K562 (cell line): Measurements from ENCODE around the gene OSGEP. TPM values are rescaled to one million over a fixed set of nuclear protein-coding genes. Genes with fewer than 3 reads are reported as not detected.

Experiments
- ATAC-seq: fragments of 200-7000 bp; cut with Tn5 transposase; 3 replicates; pipeline ENCODE4 v1.9.1; 2020; ENCODE audit warnings: moderate library complexity
- Bru-seq: library from RNA; stranded (reverse); fragments of 400-500 nt; gene quantifications from one replicate; lab custom pipeline; 2021; lab: Mats Ljungman, UMichigan
- BruChase-seq, 2 experiments: library from RNA; stranded (reverse); fragments of 400-500 nt; gene quantifications; one replicate each; lab custom pipeline; 2021; lab: Mats Ljungman, UMichigan
- BruUV-seq: library from RNA; stranded (reverse); fragments of 400-500 nt; replicated peaks from 2 replicates; lab custom pipeline; 2021; lab: Mats Ljungman, UMichigan
- CTCF ChIA-PET: fragments of 300-600 bp; formaldehyde crosslinking; extraction: SDS; loops from one replicate; lab custom pipeline; 2021; ENCODE audit warnings: low intra/inter-chr PET ratio; lab: Yijun Ruan, JAX
- POLR2A ChIA-PET: fragments of 300-600, 350-650 bp; sonication (Branson Sonifier 250); formaldehyde crosslinking; extraction: SDS; loops from one replicate; lab custom pipeline; 2021; ENCODE audit warnings: antibody characterized with exemption, inconsistent platforms; lab: Yijun Ruan, JAX
- DNase-seq, 4 experiments: peaks; one replicate each; pipeline versions ENCODE4 v3.0.0 to v3.0.0-alpha.2; 2011 to 2018; ENCODE audit warnings: low spot score in 3 of 4, mixed read lengths in 3 of 4; ENCODE audit errors: extremely low read depth in 1 of 4
- FAIRE-seq: peaks from 2 replicates; lab custom pipeline; 2011; peaks lifted over from hg19 to GRCh38; lab: Jason Lieb, UNC
- H2AFZ ChIP-seq: 2 replicates; pipeline ENCODE4 v1.6.0; 2011; ENCODE audit warnings: low read depth, low read length, control low read depth, inconsistent platforms
- H3K27ac ChIP-seq: fragments of 200-600 bp; 3 replicates; pipeline ENCODE4 v1.8.0; 2011; ENCODE audit warnings: low read depth, mild to moderate bottlenecking, control low read depth, inconsistent platforms, low read length, moderate library complexity, mixed read lengths; ENCODE audit errors: extremely low read depth
- H3K27me3 ChIP-seq, 2 experiments: fragments of 300-600 bp in 1 of 2; 2 replicates in 1 of 2; 3 replicates in 1 of 2; pipeline versions ENCODE4 v1.6.0 to v1.8.0; 2011; ENCODE audit warnings: inconsistent platforms in 2 of 2, low read length in 2 of 2, mild to moderate bottlenecking in 1 of 2, mixed read lengths in 1 of 2, moderate library complexity in 1 of 2; ENCODE audit not compliant: control insufficient read depth in 2 of 2, insufficient read depth in 2 of 2
- H3K36me3 ChIP-seq: fragments of 300-600 bp; 3 replicates; pipeline ENCODE4 v1.8.0; 2011; ENCODE audit warnings: mild to moderate bottlenecking, low read length, inconsistent platforms; ENCODE audit not compliant: control insufficient read depth, insufficient read depth
- H3K4me1 ChIP-seq, 2 experiments: fragments of 200-600 bp in 1 of 2; replicated peaks in 1 of 2; 2 replicates in 1 of 2; 3 replicates in 1 of 2; pipeline versions ENCODE4 v1.5.1 to v1.8.0; 2011; ENCODE audit warnings: inconsistent platforms in 2 of 2, low read length in 2 of 2, mild to moderate bottlenecking in 1 of 2, mixed read lengths in 1 of 2, moderate library complexity in 1 of 2; ENCODE audit not compliant: control insufficient read depth in 2 of 2, insufficient read depth in 2 of 2
- H3K4me2 ChIP-seq: 2 replicates; pipeline ENCODE4 v1.6.1; 2011; ENCODE audit warnings: low read length, control low read depth, inconsistent platforms, mixed read lengths; ENCODE audit not compliant: insufficient read depth
- H3K4me3 ChIP-seq: fragments of 200-600 bp; sonication (generic), shearing (Covaris generic); 2 replicates; pipeline ENCODE4 v1.5.1; 2016; ENCODE audit warnings: control low read depth, inconsistent platforms
- H3K79me2 ChIP-seq: fragments of 200-600 bp; 3 replicates; pipeline ENCODE4 v1.8.0; 2011; ENCODE audit warnings: low read length, inconsistent platforms; ENCODE audit not compliant: control insufficient read depth, insufficient read depth
- H3K9ac ChIP-seq, 2 experiments: 2 replicates each; pipeline versions ENCODE4 v1.6.0 to v1.6.1; 2011; ENCODE audit warnings: low read depth in 2 of 2, low read length in 2 of 2, control low read depth in 1 of 2, inconsistent platforms in 1 of 2, mild to moderate bottlenecking in 1 of 2, mixed read lengths in 1 of 2; ENCODE audit not compliant: insufficient read depth in 1 of 2
- H3K9me1 ChIP-seq: one replicate; pipeline ENCODE4 v1.6.0; 2011; ENCODE audit warnings: inconsistent platforms, mild to moderate bottlenecking, low read length, moderate library complexity; ENCODE audit not compliant: control insufficient read depth, insufficient read depth
- H3K9me3 ChIP-seq: replicated peaks from 2 replicates; pipeline ENCODE4 v1.5.1; 2011; ENCODE audit warnings: low read depth, low read length, inconsistent platforms; ENCODE audit not compliant: control insufficient read depth, insufficient read depth
- H4K20me1 ChIP-seq: replicated peaks from 2 replicates; pipeline ENCODE4 v1.6.1; 2011; ENCODE audit warnings: low read length, inconsistent platforms, mixed read lengths; ENCODE audit not compliant: control insufficient read depth, insufficient read depth
- BCL6 ChIP-seq: fragments of 250-450 bp; sonication (Bioruptor Pico); IDR thresholded peaks from 2 replicates; pipeline ENCODE4 v1.4.0; 2020
- BHLHE40 ChIP-seq: IDR thresholded peaks from 2 replicates; pipeline ENCODE4 v1.6.1; 2011; ENCODE audit warnings: low read length, improper control_type of control experiment
- JUNB ChIP-seq: fragments of 450-650 bp; formaldehyde crosslinking; conservative IDR thresholded peaks from 2 replicates; pipeline ENCODE4 v1.4.0; 2020; ENCODE audit warnings: mild to moderate bottlenecking
- JUND ChIP-seq, 2 experiments: IDR thresholded peaks; 2 replicates in 1 of 2; 3 replicates in 1 of 2; pipeline ENCODE4 v1.6.1; 2011; ENCODE audit warnings: borderline replicate concordance in 2 of 2, low read depth in 2 of 2, low read length in 2 of 2, improper control_type of control experiment in 1 of 2, missing biosample characterization in 1 of 2, missing genetic modification characterization in 1 of 2, missing genetic modification reagents in 1 of 2
- SMAD4 ChIP-seq: fragments of 250-450 bp; sonication (Bioruptor Pico); conservative IDR thresholded peaks from 2 replicates; pipeline ENCODE4 v1.8.0; 2021; ENCODE audit warnings: inconsistent platforms, mild to moderate bottlenecking, moderate library complexity
- SMC3 ChIP-seq: conservative IDR thresholded peaks from 2 replicates; pipeline ENCODE4 v1.6.1; 2011; ENCODE audit warnings: low read depth, low read length, improper control_type of control experiment; ENCODE audit not compliant: insufficient read depth
- WGBS: fragments of 100-300 bp; shearing (Covaris generic); methylation state at CpG from one replicate; pipeline ENCODE4 v1.1.6; 2016; ENCODE audit warnings: low coverage, mixed read lengths; ENCODE audit not compliant: insufficient coverage; ENCODE audit errors: missing lambda C conversion rate; 5-methylcytosine and 5-hydroxymethylcytosine counted together
- in situ Hi-C: fragments of 300-500 bp; cut with MboI; formaldehyde crosslinking; loops from 4 replicates; pipeline ENCODE4 v1.15.0; 2018; ENCODE audit warnings: inconsistent platforms, mixed read lengths
- intact Hi-C: fragments of 100-400 bp; cut with micrococcal nuclease; formaldehyde crosslinking; loops from 2 replicates; pipeline ENCODE4 v1.14.2; 2022
- long read RNA-seq, 3 experiments: library from polyadenylated mRNA in 2 of 3; library from RNA in 1 of 3; unstranded in 2 of 3; stranded (forward) in 1 of 3; transcript quantifications; one replicate each; pipeline ENCODE4 v2.0.0, GENCODE V29; 2019 to 2022
- polyA minus RNA-seq, 3 experiments: library from RNA; depleted of rRNA, polyadenylated mRNA; stranded (reverse); fragments of >200 nt; gene quantifications; 2 replicates each; pipeline ENCODE4 v1.2.3, GENCODE V29; 2011
- polyA plus RNA-seq, 8 experiments: library from polyadenylated mRNA; depleted of rRNA in 4 of 8; stranded (reverse) in 5 of 8; unstranded in 3 of 8; fragments of >200 nt; fragmentation: Nextera tagmentation in 2 of 8; fragmentation: Illumina TruSeq in 1 of 8; extraction: Ambion mirVana in 2 of 8; extraction: Trizol in 1 of 8; gene quantifications; 2 replicates each; pipeline versions ENCODE4 v1.2.1 to v1.2.3, GENCODE V29; 2011 to 2014; ENCODE audit warnings: inconsistent platforms in 1 of 8, missing spikeins in 1 of 8
- total RNA-seq, 7 experiments: library from RNA; depleted of rRNA in 6 of 7; stranded (reverse); fragments of >200 nt in 6 of 7; fragmentation: Illumina TruSeq in 2 of 7; extraction: Trizol in 2 of 7; gene quantifications; 2 replicates each; pipeline versions ENCODE4 v1.2.1 to v1.2.3, GENCODE V29; 2011 to 2021; ENCODE audit warnings: low replicate concordance in 1 of 7
- TF ChIP-seq, protein P1 (sequence below): fragments of 250-450 bp; sonication (Bioruptor Pico); IDR thresholded peaks from 2 replicates; pipeline ENCODE4 v1.4.0; 2020; ENCODE audit warnings: mild to moderate bottlenecking, moderate library complexity, borderline replicate concordance
- TF ChIP-seq, protein P2 (sequence below): sonication (generic); formaldehyde crosslinking; IDR thresholded peaks from 2 replicates; pipeline ENCODE4 v1.8.0; 2022; ENCODE audit warnings: mild to moderate bottlenecking, missing genetic modification reagents
- TF ChIP-seq, protein P3 (sequence below): fragments of 450-650 bp; IDR thresholded peaks from 2 replicates; pipeline ENCODE4 v1.6.1; 2016

The OSGEP gene
- total RNA-seq (2011; cell fraction: chromatin; rRNA removed; ENCODE audit: low replicate concordance), result 124 and 166 TPM in 2 replicates
- total RNA-seq (2011; cell fraction: nucleolus; rRNA removed), result 148 and 154 TPM in 2 replicates
- total RNA-seq (2011; cell fraction: nucleoplasm; rRNA removed), result 122 and 133 TPM in 2 replicates
- 47.8 and 48.9 TPM in 2 replicates for total RNA-seq (2014; rRNA removed)
- total RNA-seq (2014; rRNA removed; fragmentation: Illumina TruSeq; extraction: Trizol), result 35.6 and 36.9 TPM in 2 replicates
- 42.3 and 44.1 TPM in 2 replicates for total RNA-seq (2015; rRNA removed; fragmentation: Illumina TruSeq; extraction: Trizol)
- 31.4 and 39.1 TPM in 2 replicates for total RNA-seq (2021)
- polyA plus RNA-seq (2011; rRNA removed), result 49.3 and 65.2 TPM in 2 replicates
- polyA plus RNA-seq (2011; cell fraction: cytosol; rRNA removed), result 108 and 117 TPM in 2 replicates
- 143 and 149 TPM in 2 replicates for polyA plus RNA-seq (2011; cell fraction: nucleus; rRNA removed)
- polyA plus RNA-seq (2012), result 37.0 and 40.1 TPM in 2 replicates
- 31.4 and 36.4 TPM in 2 replicates for polyA plus RNA-seq (2014; fragmentation: Illumina TruSeq; extraction: Trizol)
- 10 to 100 TPM; 32.1 to 59.2 TPM for polyA plus RNA-seq (2014; fragmentation: Nextera tagmentation; extraction: Ambion mirVana)
- 51.1 and 61.1 TPM in 2 replicates for polyA plus RNA-seq (2014; rRNA removed)
- polyA minus RNA-seq (2011; rRNA and poly(A)+ RNA removed), result 73.0 and 76.7 TPM in 2 replicates
- 25.3 and 34.6 TPM in 2 replicates for polyA minus RNA-seq (2011; cell fraction: cytosol; rRNA and poly(A)+ RNA removed)
- 63.1 and 78.1 TPM in 2 replicates for polyA minus RNA-seq (2011; cell fraction: nucleus; rRNA and poly(A)+ RNA removed)
- Bru-seq, nascent RNA, result percentile 88 among the genes with signal in this experiment
- percentile 83 among the genes with signal in this experiment for BruChase-seq, experiment 1, labeled RNA remaining after a 2-hour chase
- BruChase-seq, experiment 2, labeled RNA remaining after a 6-hour chase, result percentile 88 among the genes with signal in this experiment
- long read RNA-seq, experiment 1, transcript OSGEP-201 (11 exons, 2,002 nt), result major isoform, 64 of 141 reads
- long read RNA-seq, experiment 1, partial matches to known transcripts, result 62 of 141 reads
- long read RNA-seq, experiment 1, other reads (novel, unspliced or antisense), result 14 of 141 reads
- long read RNA-seq, experiment 2, transcript OSGEP-201 (11 exons, 2,002 nt), result major isoform, 32 of 58 reads
- long read RNA-seq, experiment 2, partial matches to known transcripts, result 12 of 58 reads
- long read RNA-seq, experiment 2, other reads (novel, unspliced or antisense), result 12 of 58 reads
- long read RNA-seq, experiment 3, transcript OSGEP-201 (11 exons, 2,002 nt), result major isoform, 27 of 33 reads
- long read RNA-seq, experiment 3, partial matches to known transcripts, result 0 of 33 reads
- long read RNA-seq, experiment 3, other reads (novel, unspliced or antisense), result 5 of 33 reads

DNA sequence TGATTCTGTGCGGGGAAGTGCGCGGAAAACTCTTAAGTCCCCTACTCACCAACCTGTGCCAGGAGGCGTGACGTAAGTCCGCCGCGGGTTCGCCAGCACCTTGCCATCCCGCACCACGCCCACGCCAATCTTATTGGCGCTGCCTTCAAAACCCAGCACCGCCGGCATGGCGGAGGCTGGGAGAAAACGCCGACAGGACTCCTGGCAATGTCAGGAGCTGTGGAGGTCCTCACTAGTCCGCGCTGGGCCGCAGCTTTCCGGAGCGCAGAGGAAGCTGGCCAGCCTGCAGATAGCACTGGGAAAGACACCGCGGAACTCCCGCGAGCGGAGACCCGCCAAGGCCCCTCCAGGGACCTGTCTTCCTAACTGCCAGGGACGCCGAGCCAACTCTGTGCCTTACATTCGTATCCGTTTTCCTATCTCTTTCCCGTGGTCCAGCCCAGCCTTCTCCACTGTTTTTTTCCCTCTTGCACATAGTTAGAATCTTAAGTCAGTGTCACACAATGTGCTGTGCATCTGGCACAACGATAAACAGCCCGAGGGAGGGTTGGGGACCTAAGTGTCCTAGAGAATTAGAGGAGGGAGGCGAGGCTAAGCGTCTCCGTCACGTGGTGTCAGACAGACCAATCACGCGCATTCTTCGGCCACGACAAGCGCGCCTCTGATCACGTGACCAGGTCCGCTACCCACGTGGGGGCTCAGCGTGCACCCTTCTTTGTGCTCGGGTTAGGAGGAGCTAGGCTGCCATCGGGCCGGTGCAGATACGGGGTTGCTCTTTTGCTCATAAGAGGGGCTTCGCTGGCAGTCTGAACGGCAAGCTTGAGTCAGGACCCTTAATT, at the start of gene OSGEP, which contains the start of gene APEX1:
TSS of gene OSGEP (minus strand) at position 297 of the 839 bp plus-strand sequence. CDS start at position 168, 129 bp downstream.
TSS of gene APEX1 (plus strand) at position 711 of the 839 bp plus-strand sequence. CDS start 420 bp downstream, outside the sequence.
- no peaks in the 10 kb centered on the region for H3K9me1 ChIP-seq
- peak; percentile 100 for FAIRE-seq
- WGBS, result 1% methylated on average over 43 of the region's 56 CpGs
- peak within 1 kb of the TSS; percentile 96 for H2AFZ ChIP-seq
- peak within 1 kb of the TSS; percentile 99 for H3K27ac ChIP-seq
- DNase-seq, result peak; percentile 92 to 98 (median 96)
- peak; percentile 90 for ATAC-seq
- H3K27me3 ChIP-seq, result no peaks in the 10 kb centered on the region
- H3K4me1 ChIP-seq, result peaks cover 15 to 18% of the 10 kb centered on the region in 2 experiments; a peak in 4 of 5 replicates
- peaks cover 65% of the 10 kb centered on the region for H3K36me3 ChIP-seq
- no peaks in the 10 kb centered on the region for H3K9me3 ChIP-seq
- intact Hi-C loops (loop anchor here (1.0 to 5.0 kb wide), 2 partner anchors 41 to 153 kb away; partner anchors contain the start of gene TEP1), in situ Hi-C loops (no loop called here)
- no peaks in the 10 kb centered on the region for H4K20me1 ChIP-seq
- peak within 1 kb of the TSS; percentile 78 for H3K4me3 ChIP-seq
- H3K4me2 ChIP-seq, result peak within 1 kb of the TSS; percentile 91
- BruUV-seq, result no TSS peak
- ChIA-PET CTCF (no interaction called here), POLR2A (interaction anchor here (0.5 to 3.1 kb wide), 19 partner anchors 7 to 191 kb away, joined by 3 to 29 read pairs (median 3); partner anchors contain the start of genes PARP2 and PNP)
- peaks cover 61% of the 10 kb centered on the region for H3K79me2 ChIP-seq
- peak within 1 kb of the TSS; percentile 95 to 98 for H3K9ac ChIP-seq
- TF ChIP-seq JUNB, result no peak
- peak; percentile 51 for TF ChIP-seq SMAD4 (CRISPR knock-in tag)
- TF ChIP-seq, protein P1, sequence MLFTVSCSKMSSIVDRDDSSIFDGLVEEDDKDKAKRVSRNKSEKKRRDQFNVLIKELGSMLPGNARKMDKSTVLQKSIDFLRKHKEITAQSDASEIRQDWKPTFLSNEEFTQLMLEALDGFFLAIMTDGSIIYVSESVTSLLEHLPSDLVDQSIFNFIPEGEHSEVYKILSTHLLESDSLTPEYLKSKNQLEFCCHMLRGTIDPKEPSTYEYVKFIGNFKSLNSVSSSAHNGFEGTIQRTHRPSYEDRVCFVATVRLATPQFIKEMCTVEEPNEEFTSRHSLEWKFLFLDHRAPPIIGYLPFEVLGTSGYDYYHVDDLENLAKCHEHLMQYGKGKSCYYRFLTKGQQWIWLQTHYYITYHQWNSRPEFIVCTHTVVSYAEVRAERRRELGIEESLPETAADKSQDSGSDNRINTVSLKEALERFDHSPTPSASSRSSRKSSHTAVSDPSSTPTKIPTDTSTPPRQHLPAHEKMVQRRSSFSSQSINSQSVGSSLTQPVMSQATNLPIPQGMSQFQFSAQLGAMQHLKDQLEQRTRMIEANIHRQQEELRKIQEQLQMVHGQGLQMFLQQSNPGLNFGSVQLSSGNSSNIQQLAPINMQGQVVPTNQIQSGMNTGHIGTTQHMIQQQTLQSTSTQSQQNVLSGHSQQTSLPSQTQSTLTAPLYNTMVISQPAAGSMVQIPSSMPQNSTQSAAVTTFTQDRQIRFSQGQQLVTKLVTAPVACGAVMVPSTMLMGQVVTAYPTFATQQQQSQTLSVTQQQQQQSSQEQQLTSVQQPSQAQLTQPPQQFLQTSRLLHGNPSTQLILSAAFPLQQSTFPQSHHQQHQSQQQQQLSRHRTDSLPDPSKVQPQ (CRISPR knock-in tag), result peak; percentile 81; the same call in 1 of the 2 replicates
- TF ChIP-seq JUND (IDR thresholded peaks at IDR 0.05; ENCODE audit: borderline replicate concordance, low read depth, low read length), result peak; percentile 36
- no peak; the same call in 1 of the 3 replicates for TF ChIP-seq JUND (tag; IDR thresholded peaks at IDR 0.05; ENCODE audit: borderline replicate concordance, low read depth, low read length)
- TF ChIP-seq BCL6 (CRISPR knock-in tag), result no peak
- TF ChIP-seq BHLHE40, result peak; percentile 86
- no peak for TF ChIP-seq SMC3
- TF ChIP-seq, protein P2, sequence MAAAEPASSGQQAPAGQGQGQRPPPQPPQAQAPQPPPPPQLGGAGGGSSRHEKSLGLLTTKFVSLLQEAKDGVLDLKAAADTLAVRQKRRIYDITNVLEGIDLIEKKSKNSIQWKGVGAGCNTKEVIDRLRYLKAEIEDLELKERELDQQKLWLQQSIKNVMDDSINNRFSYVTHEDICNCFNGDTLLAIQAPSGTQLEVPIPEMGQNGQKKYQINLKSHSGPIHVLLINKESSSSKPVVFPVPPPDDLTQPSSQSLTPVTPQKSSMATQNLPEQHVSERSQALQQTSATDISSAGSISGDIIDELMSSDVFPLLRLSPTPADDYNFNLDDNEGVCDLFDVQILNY (CRISPR knock-in tag), result 0 out of 2 replicates have a peak, but pooled peaks have one; percentile 1
- TF ChIP-seq, protein P3, sequence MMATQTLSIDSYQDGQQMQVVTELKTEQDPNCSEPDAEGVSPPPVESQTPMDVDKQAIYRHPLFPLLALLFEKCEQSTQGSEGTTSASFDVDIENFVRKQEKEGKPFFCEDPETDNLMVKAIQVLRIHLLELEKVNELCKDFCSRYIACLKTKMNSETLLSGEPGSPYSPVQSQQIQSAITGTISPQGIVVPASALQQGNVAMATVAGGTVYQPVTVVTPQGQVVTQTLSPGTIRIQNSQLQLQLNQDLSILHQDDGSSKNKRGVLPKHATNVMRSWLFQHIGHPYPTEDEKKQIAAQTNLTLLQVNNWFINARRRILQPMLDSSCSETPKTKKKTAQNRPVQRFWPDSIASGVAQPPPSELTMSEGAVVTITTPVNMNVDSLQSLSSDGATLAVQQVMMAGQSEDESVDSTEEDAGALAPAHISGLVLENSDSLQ, result peak; percentile 36; the same call in 1 of the 2 replicates
